ENCODE results near the gene ZNF738. TPM values are rescaled to one million over a fixed set of nuclear protein-coding genes. Genes with fewer than 3 reads are reported as not detected.

Gene ZNF738
- total RNA-seq, 2 donors from 2014 or later, result 44.9 to 62.4 TPM

GRCh38 chr19:21322528-21322927, 36.3 kb upstream of the ZNF738 start:
- no peaks in the 10 kb centered on the region for H3K27me3 Mint-ChIP-seq (ENCODE audit: insufficient read depth)
- H3K27ac ChIP-seq (ENCODE audit: low read depth, low read length), result peak overlapping the region; percentile 38
- DNase-seq, result no peak
- no peak overlapping the region for H3K4me3 Mint-ChIP-seq
- WGBS, 2 experiments (ENCODE audit: insufficient coverage in 1 of 2, insufficient read length in 1 of 2), result 83 to 90% methylated on average over 7 to 8 of the region's 8 CpGs
- peaks cover 31% of the 10 kb centered on the region for H3K4me1 Mint-ChIP-seq
- no peaks in the 10 kb centered on the region for H3K27me3 ChIP-seq (ENCODE audit: control insufficient read depth, insufficient read depth, low read length, poor library complexity, severe bottlenecking)
- peaks cover 16% of the 10 kb centered on the region for H3K9me3 Mint-ChIP-seq
- H3K9ac ChIP-seq (ENCODE audit: extremely low read depth, low read length, poor library complexity, severe bottlenecking), result no peak overlapping the region
- H3K4me1 ChIP-seq (ENCODE audit: control insufficient read depth, insufficient read depth, low read length), result no peaks in the 10 kb centered on the region
- peaks cover 41% of the 10 kb centered on the region for H3K36me3 Mint-ChIP-seq (ENCODE audit: low read depth)
- peaks cover 52% of the 10 kb centered on the region for H3K36me3 ChIP-seq (ENCODE audit: control insufficient read depth, insufficient read depth, low read length)
- TF ChIP-seq CTCF (conservative IDR thresholded peaks at IDR 0.05), result no peak
- H3K27ac Mint-ChIP-seq, result peak overlapping the region; percentile 82
- H3K4me3 ChIP-seq (ENCODE audit: low read length), result no peak overlapping the region
- peaks cover 29% of the 10 kb centered on the region for H3K9me3 ChIP-seq (ENCODE audit: control insufficient read depth, low read length)

GRCh38 chr19:21323000-21323399, 35.8 kb upstream of the ZNF738 start:
- Mint-ChIP-seq H3K4me3 (peak overlapping the region; percentile 12), H3K36me3 (ENCODE audit: low read depth) (peaks cover 45% of the 10 kb centered on the region), H3K9me3 (peaks cover 16% of the 10 kb centered on the region), H3K4me1 (peaks cover 29% of the 10 kb centered on the region), H3K27ac (peak overlapping the region; percentile 82), H3K27me3 (ENCODE audit: insufficient read depth) (no peaks in the 10 kb centered on the region)
- H3K27me3 ChIP-seq (ENCODE audit: control insufficient read depth, insufficient read depth, low read length, poor library complexity, severe bottlenecking), result no peaks in the 10 kb centered on the region
- no peaks in the 10 kb centered on the region for H3K4me1 ChIP-seq (ENCODE audit: control insufficient read depth, insufficient read depth, low read length)
- no peak for TF ChIP-seq CTCF (conservative IDR thresholded peaks at IDR 0.05)
- peaks cover 52% of the 10 kb centered on the region for H3K36me3 ChIP-seq (ENCODE audit: control insufficient read depth, insufficient read depth, low read length)
- no peak for DNase-seq
- 100% methylated on average over 2 of the region's 2 CpGs; no CpG with 5 or more reads in 1 of the 2 experiments for WGBS, 2 experiments (ENCODE audit: insufficient coverage in 1 of 2, insufficient read length in 1 of 2)
- H3K9me3 ChIP-seq (ENCODE audit: control insufficient read depth, low read length), result peaks cover 29% of the 10 kb centered on the region
- H3K9ac ChIP-seq (ENCODE audit: extremely low read depth, low read length, poor library complexity, severe bottlenecking), result no peak overlapping the region
- peak overlapping the region; percentile 38 for H3K27ac ChIP-seq (ENCODE audit: low read depth, low read length)
- H3K4me3 ChIP-seq (ENCODE audit: low read length), result peak overlapping the region; percentile 33

- TF ChIP-seq CTCF (conservative IDR thresholded peaks at IDR 0.05), result no peak
- no peaks in the 10 kb centered on the region for H3K4me1 ChIP-seq (ENCODE audit: control insufficient read depth, insufficient read depth, low read length)
- H3K9ac ChIP-seq (ENCODE audit: extremely low read depth, low read length, poor library complexity, severe bottlenecking), result no peak overlapping the region
- peaks cover 21% of the 10 kb centered on the region for H3K9me3 ChIP-seq (ENCODE audit: control insufficient read depth, low read length)
- no peaks in the 10 kb centered on the region for H3K27me3 ChIP-seq (ENCODE audit: control insufficient read depth, insufficient read depth, low read length, poor library complexity, severe bottlenecking)
- 100% methylated on average over 2 of the region's 2 CpGs; no CpG with 5 or more reads in 1 of the 2 experiments for WGBS, 2 experiments (ENCODE audit: insufficient coverage in 1 of 2, insufficient read length in 1 of 2)
- Mint-ChIP-seq H3K4me3 (no peak overlapping the region), H3K4me1 (peaks cover 27% of the 10 kb centered on the region), H3K36me3 (ENCODE audit: low read depth) (peaks cover 41% of the 10 kb centered on the region), H3K9me3 (peaks cover 19% of the 10 kb centered on the region), H3K27me3 (ENCODE audit: insufficient read depth) (no peaks in the 10 kb centered on the region), H3K27ac (no peak overlapping the region)
- H3K36me3 ChIP-seq (ENCODE audit: control insufficient read depth, insufficient read depth, low read length), result peaks cover 28% of the 10 kb centered on the region
- peak overlapping the region; percentile 70 for H3K4me3 ChIP-seq (ENCODE audit: low read length)
- no peak for DNase-seq
- H3K27ac ChIP-seq (ENCODE audit: low read depth, low read length), result no peak overlapping the region
Observed at GRCh38 chr19:21326169-21326568, 32.6 kb upstream of the ZNF738 start.
